Cardiac septum (tissue), 1 donor: ENCODE measurements around the gene ANO10. TPM values are rescaled to one million over a fixed set of nuclear protein-coding genes. Genes with fewer than 3 reads are reported as not detected.

Source experiments
- DNase-seq: peaks from one replicate; pipeline ENCODE4 v3.0.0-alpha.2; 2020; ENCODE audit warnings: low spot score
- intact Hi-C: fragments of 100-400 bp; cut with DNase I; formaldehyde crosslinking; loops from one replicate; pipeline ENCODE4 v1.14.0; 2022
- total RNA-seq: library from RNA; stranded (reverse); fragmentation: NEBNext Ultra II Directional; extraction: Animal tissue kit (Norgen Biotek cat#: 25700); gene quantifications from one replicate; pipeline ENCODE4 v1.2.1, GENCODE V29; 2021
- donor health status: DM: no; HTN: no; CAD: no.

Gene ANO10
- total RNA-seq, 1 donor from 2014 or later = 15.3 TPM

GRCh38 chr3:43343815-43344214 is 278.0 kb downstream of the ANO10 start:
- intact Hi-C loops = no loop called here
- DNase-seq = no peak

- intact Hi-C loops = no loop called here
- DNase-seq = no peak
Observed at GRCh38 chr3:43343185-43343584, 278.6 kb downstream of the ANO10 start.

GRCh38 chr3:43341788-43342187 is 280.0 kb downstream of the ANO10 start:
- DNase-seq = no peak
- intact Hi-C loops = no loop called here

DNA sequence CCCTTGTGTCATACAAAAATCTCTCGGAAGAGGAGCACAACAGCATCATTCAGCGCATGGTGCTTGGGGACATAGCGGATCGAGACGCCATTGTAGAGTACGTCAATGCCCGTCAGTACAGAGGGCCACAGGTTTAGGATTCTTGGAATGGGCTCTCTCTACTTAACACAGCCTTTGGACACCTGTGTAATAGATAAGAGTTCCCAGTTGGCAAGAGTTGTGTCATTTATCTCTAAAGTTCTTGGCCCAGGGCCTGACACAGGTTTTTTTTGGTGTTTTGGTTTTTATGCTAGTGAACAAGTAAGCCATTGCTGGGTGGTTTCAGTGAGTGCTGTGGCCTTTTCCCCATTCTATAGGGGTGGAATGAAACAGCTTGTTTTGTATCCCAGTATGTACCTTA is 281.4 kb downstream of the ANO10 start:
- intact Hi-C loops = no loop called here
- DNase-seq = no peak

GRCh38 chr3:43338295-43338694 is 283.5 kb downstream of the ANO10 start:
- intact Hi-C loops = no loop called here
- no peak for DNase-seq

DNA sequence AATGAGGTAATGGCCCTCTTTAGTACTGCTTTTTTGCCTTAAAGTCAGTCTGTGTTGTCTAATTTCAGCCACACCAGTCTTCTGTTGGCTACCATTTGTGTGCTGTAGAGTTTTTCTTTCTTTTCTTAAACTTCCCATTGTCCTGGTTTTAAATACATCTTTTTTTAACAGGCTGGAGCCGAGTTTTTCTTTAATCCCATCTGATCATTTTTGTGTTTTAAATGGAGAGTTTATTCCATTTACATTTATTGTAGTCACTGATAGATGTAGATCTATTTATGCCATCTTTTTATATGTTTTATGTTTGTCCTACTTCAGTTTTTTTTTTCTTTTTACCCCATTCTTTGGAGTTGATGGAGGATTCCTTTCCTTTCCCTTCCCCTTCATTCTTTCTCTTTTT is 286.0 kb downstream of the ANO10 start:
- no peak for DNase-seq
- intact Hi-C loops = no loop called here

DNA sequence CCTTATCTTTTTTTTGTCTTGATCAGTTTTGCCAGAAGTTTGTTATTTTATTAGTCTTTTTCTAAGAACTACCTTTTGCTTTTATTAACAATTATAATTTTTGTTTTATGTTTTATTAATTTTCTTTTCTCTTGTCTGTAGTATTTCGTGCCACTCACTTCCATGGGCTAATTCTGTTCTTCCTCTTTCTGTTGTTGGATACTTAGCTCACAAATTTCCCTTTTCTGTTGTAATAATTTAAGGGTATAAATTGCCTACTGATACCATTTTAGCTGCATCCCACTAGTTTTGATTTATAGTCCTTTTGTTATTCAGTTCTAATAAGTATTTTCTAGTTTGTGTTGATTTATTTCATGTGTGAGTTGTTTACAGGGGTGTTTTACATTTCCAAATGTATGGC is 286.8 kb downstream of the ANO10 start:
- DNase-seq = no peak
- intact Hi-C loops = no loop called here

- DNase-seq = no peak
Observed at GRCh38 chr3:43331381-43331780, 290.4 kb downstream of the ANO10 start.

GRCh38 chr3:43330981-43331380 is 290.8 kb downstream of the ANO10 start:
- intact Hi-C loops = no loop called here
- no peak for DNase-seq

More at GRCh38 chr3:43331381-43331780, 290.4 kb downstream of the ANO10 start:
- intact Hi-C loops = no loop called here

GRCh38 chr3:43328653-43329052 is 293.2 kb downstream of the ANO10 start:
- intact Hi-C loops = loop anchor here (5.0 kb wide), 1 partner anchor 99 kb away; no protein-coding TSS in a partner anchor
- DNase-seq = no peak

GRCh38 chr3:43327582-43327979 is 294.2 kb downstream of the ANO10 start:
- intact Hi-C loops = loop anchor here (5.0 kb wide), 1 partner anchor 100 kb away; no protein-coding TSS in a partner anchor
- DNase-seq = no peak

- no peak for DNase-seq
- intact Hi-C loops = loop anchor here (5.0 kb wide), 1 partner anchor 100 kb away; no protein-coding TSS in a partner anchor
Observed at GRCh38 chr3:43326891-43327581, 294.8 kb downstream of the ANO10 start.

GRCh38 chr3:43323541-43323940 is 298.3 kb downstream of the ANO10 start:
- no peak for DNase-seq
- intact Hi-C loops = no loop called here

DNA sequence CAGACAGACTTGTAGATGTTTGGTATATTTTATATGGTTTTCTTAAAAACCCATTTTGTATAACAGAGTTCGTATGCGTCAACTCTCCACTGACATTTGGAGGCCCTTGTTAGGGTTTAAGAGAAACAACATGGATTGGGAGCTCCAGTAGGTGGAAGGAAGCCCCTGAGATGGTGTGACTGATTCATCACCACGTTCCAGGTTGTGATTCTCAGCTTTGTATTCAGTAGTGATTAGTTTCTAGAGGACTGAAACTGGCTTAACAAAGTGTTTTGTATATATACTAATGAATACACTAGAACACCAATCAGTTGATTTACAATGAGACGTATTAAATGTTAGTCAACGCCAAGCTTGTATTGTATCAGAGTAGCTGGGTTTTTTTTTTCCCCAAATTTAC is 301.5 kb downstream of the ANO10 start:
- no peak for DNase-seq
- intact Hi-C loops = no loop called here

- DNase-seq = no peak
Observed at GRCh38 chr3:43319794-43320193, 302.0 kb downstream of the ANO10 start.

GRCh38 chr3:43319376-43319775 is 302.4 kb downstream of the ANO10 start:
- no peak for DNase-seq
- intact Hi-C loops = no loop called here

More at GRCh38 chr3:43319794-43320193, 302.0 kb downstream of the ANO10 start:
- intact Hi-C loops = no loop called here

DNA sequence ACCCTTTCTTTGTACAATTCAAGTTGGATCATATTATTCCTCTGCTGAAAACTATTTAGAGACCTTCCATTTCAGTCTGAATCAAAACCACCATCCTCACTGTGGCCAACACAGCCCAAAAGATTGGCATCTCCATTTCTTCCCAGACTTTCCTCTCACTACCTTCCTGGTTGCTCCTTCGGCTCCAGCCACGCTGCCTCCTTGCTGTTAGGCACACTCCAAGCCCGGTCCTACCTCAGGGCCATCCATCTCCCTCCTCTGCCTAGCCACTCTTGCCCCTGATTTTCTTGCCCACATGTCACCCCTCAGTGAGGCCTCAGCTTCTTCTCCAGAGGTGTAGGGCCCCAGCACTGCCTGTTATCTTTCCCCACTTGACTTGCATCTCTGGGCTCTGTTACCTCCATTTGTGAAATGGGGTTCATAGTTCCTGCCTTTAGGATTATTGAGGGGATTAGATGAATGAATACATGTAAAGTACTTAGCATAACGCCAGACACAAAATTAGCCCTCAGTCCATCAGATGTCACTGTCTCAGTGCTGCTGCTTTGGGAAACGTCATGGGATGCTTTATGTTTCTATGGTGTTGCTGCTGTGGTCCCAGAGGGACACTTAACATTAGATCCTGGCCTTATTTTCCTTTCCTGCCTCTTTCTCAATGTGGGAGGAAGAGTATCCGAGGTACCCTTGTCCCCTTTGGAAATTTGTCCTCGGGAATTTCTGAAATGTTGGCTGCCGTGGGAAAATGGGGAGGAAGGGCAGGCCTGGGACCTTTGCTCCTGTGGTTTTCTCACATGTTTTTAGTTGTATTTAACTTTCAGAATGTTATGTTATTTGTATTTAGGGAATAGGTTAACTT is 304.1 kb downstream of the ANO10 start:
- no peak for DNase-seq
- intact Hi-C loops = loop anchor here (2.0 kb wide), 1 partner anchor 31 kb away; the partner anchor contains the start of gene SNRK

DNA sequence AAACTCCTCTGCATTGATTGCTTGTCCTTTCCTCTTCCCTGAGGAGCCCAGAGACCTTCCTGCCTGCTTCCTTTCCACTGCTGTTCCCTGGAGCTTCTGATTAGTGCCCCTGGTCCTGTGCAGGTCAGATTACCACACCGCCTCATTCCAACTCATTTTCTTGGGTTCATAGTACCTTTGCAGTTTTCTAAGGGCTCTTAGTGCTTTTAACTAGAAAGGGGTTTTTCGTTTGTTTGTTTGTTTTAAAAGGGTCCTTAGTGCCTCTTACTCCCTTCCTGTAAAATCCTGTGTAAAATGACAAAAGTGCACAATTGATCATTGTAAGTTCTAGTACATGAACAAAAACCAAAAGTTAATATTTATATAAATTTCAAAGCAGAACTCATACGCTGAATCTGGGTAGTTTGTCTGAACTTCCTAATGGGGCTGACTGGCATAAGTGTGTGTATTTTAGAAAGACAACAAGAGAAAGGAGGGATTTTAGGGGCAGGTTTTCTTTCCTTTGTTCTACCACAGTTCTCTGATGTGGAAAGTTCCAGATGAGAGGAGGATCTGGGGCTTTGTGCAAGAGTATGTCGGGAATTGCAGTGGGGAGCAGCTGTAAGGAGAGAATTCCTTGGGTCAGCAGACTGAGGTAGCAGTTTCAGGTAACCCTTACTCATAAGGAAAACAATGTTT is 304.9 kb downstream of the ANO10 start:
- intact Hi-C loops = loop anchor here (2.0 kb wide), 1 partner anchor 30 kb away; the partner anchor contains the start of gene SNRK
- DNase-seq = no peak
